SK-N-MC (cell line): Measurements from ENCODE around the gene TNIK.

Source experiments
- EZH2 ChIP-seq: fragments of 200-600 bp; sonication (generic); IDR thresholded peaks from one replicate; pipeline ENCODE4 v1.6.1; 2017; ENCODE audit warnings: antibody characterized with exemption
- POLR2AphosphoS5 ChIP-seq: IDR thresholded peaks from 2 replicates; pipeline ENCODE4 v1.6.1; 2012; ENCODE audit warnings: mild to moderate bottlenecking, low read depth, low read length, borderline replicate concordance

DNA sequence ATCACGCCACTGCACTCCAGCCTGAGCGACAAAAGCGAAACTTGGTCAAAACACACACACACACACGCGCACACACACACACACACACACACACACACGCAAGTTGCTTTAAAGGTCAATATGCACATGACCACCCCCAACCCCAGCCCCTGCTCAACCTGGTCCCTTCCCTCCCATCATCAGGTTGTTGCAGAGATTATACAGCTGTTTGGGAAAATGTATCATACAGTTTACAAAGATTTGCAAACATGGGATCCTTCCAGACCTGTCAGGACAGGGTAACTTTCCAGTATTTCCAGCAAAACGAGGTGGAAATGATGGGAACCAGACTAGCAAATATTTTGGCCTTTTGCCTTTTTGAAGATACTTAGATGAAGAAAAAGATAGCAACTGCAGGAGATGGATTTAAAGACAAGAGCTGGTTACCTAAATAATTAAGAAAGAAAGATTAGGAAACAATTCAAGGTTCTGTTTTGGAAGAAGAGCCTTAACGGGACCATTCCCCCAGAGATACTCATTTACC is 80.2 kb downstream of the TNIK start:
- TF ChIP-seq POLR2AphosphoS5, result no peak
- TF ChIP-seq EZH2, result no peak
